Muscle of leg (tissue), 11 donors: ENCODE results near the gene SYT2. TPM values are rescaled to one million over a fixed set of nuclear protein-coding genes. Genes with fewer than 3 reads are reported as not detected.
"Not testable (repeated sequence)": the region's sequence is repeated elsewhere in the genome, so short reads cannot be mapped to it uniquely, and the experiment has no call there.

Experiments used
- DNase-seq: peaks from one replicate; pipeline ENCODE4 v3.0.0; 2013
- H3K27ac ChIP-seq: one replicate; pipeline ENCODE4 v1.5.1; 2013; ENCODE audit warnings: mild to moderate bottlenecking, low read length, control low read depth
- H3K27me3 ChIP-seq: one replicate; pipeline ENCODE4 v1.6.1; 2013; ENCODE audit warnings: low read length; ENCODE audit not compliant: control insufficient read depth, insufficient read depth
- H3K36me3 ChIP-seq: one replicate; pipeline ENCODE4 v1.6.1; 2013; ENCODE audit warnings: low read length; ENCODE audit not compliant: control insufficient read depth, insufficient read depth
- H3K4me1 ChIP-seq: one replicate; pipeline ENCODE4 v1.6.1; 2013; ENCODE audit warnings: low read length; ENCODE audit not compliant: control insufficient read depth, insufficient read depth
- H3K4me3 ChIP-seq: one replicate; pipeline ENCODE4 v1.5.1; 2013; ENCODE audit warnings: low read length, control low read depth
- H3K9me3 ChIP-seq: replicated peaks from 2 replicates; pipeline ENCODE4 v1.6.1; 2013; ENCODE audit warnings: low read depth, low read length; ENCODE audit not compliant: control insufficient read depth
- WGBS: methylation state at CpG from one replicate; pipeline ENCODE4 v1.1.5; 2013; ENCODE audit warnings: missing lambda C conversion rate; ENCODE audit not compliant: insufficient coverage; 5-methylcytosine and 5-hydroxymethylcytosine counted together
- polyA plus RNA-seq, 8 donors: library from polyadenylated mRNA; unstranded; fragments of 120-200 nt; gene quantifications; one replicate each; pipeline versions ENCODE4 v1.2.1 to v1.2.3, GENCODE V29; 2013; ENCODE audit warnings: inconsistent platforms in 1 of 8, low replicate concordance in 1 of 8; ENCODE audit not compliant: insufficient read length in 8 of 8, insufficient read depth in 1 of 8
- total RNA-seq: library from RNA; stranded (reverse); fragments of 120-200 nt; gene quantifications from one replicate; pipeline ENCODE4 v1.2.4, GENCODE V29; 2013

Gene SYT2
- total and polyA plus RNA-seq, 9 donors = 0.04 to 0.63 (median 0.33) TPM

GRCh38 chr1:202632241-202632640, 78.0 kb downstream of the SYT2 start:
- Histone ChIP-seq H3K27me3 (peaks cover 21% of the 10 kb centered on the region), H3K9me3 (no peaks in the 10 kb centered on the region), H3K4me3 (no peak overlapping the region), H3K27ac (no peak overlapping the region), H3K4me1 (no peaks in the 10 kb centered on the region), H3K36me3 (no peaks in the 10 kb centered on the region)
- 89% methylated on average over 9 of the region's 10 CpGs for WGBS
- no peak for DNase-seq

- no peaks in the 10 kb centered on the region for H3K36me3 ChIP-seq
Observed at GRCh38 chr1:202631076-202631923, 79.0 kb downstream of the SYT2 start.

GRCh38 chr1:202630541-202630940, 79.7 kb downstream of the SYT2 start:
- Histone ChIP-seq H3K4me1 (no peaks in the 10 kb centered on the region), H3K27me3 (peaks cover 15% of the 10 kb centered on the region), H3K4me3 (no peak overlapping the region), H3K27ac (no peak overlapping the region), H3K9me3 (no peaks in the 10 kb centered on the region), H3K36me3 (no peaks in the 10 kb centered on the region)
- 79% methylated on average over 5 of the region's 6 CpGs for WGBS
- no peak for DNase-seq

More at GRCh38 chr1:202631076-202631923, 79.0 kb downstream of the SYT2 start:
- Histone ChIP-seq H3K27me3 (peaks cover 19% of the 10 kb centered on the region), H3K9me3 (no peaks in the 10 kb centered on the region), H3K4me3 (no peak overlapping the region), H3K4me1 (no peaks in the 10 kb centered on the region), H3K27ac (no peak overlapping the region)
- no peak for DNase-seq
- WGBS = 62% methylated on average over 8 of the region's 11 CpGs

GRCh38 chr1:202630096-202630495, 80.2 kb downstream of the SYT2 start:
- H3K9me3 ChIP-seq, H3K4me1 ChIP-seq, H3K36me3 ChIP-seq, H3K4me3 ChIP-seq, DNase-seq, H3K27ac ChIP-seq: not testable (repeated sequence)
- H3K27me3 ChIP-seq = peaks cover 11% of the 10 kb centered on the region
- WGBS = no CpG with 5 or more reads among the region's 6 CpGs

GRCh38 chr1:202629257-202629811, 80.9 kb downstream of the SYT2 start:
- peaks cover 11% of the 10 kb centered on the region for H3K27me3 ChIP-seq
- not testable (repeated sequence) for H3K9me3 ChIP-seq, DNase-seq, H3K4me1 ChIP-seq, H3K36me3 ChIP-seq, H3K4me3 ChIP-seq, H3K27ac ChIP-seq
- WGBS = 80% methylated on average over 1 of the region's 2 CpGs

- Histone ChIP-seq H3K4me1 (no peaks in the 10 kb centered on the region), H3K4me3 (no peak overlapping the region), H3K27me3 (peaks cover 11% of the 10 kb centered on the region), H3K27ac (no peak overlapping the region), H3K36me3 (no peaks in the 10 kb centered on the region), H3K9me3 (no peaks in the 10 kb centered on the region)
- WGBS = 84% methylated on average over 4 of the region's 7 CpGs
- DNase-seq = no peak
Observed at GRCh38 chr1:202628646-202629215, 81.5 kb downstream of the SYT2 start.

GRCh38 chr1:202627841-202628565, 82.3 kb downstream of the SYT2 start:
- H3K4me3 ChIP-seq = no peak overlapping the region
- H3K27ac ChIP-seq = no peak overlapping the region
- H3K9me3 ChIP-seq = no peaks in the 10 kb centered on the region
- 65% methylated on average over 3 of the region's 13 CpGs for WGBS
- no peak for DNase-seq
- peaks cover 7% of the 10 kb centered on the region for H3K4me1 ChIP-seq
- no peaks in the 10 kb centered on the region for H3K36me3 ChIP-seq
- H3K27me3 ChIP-seq = peaks cover 11% of the 10 kb centered on the region

GRCh38 chr1:202627036-202627435, 83.2 kb downstream of the SYT2 start:
- H3K36me3 ChIP-seq, H3K4me1 ChIP-seq, H3K27ac ChIP-seq, H3K9me3 ChIP-seq, H3K4me3 ChIP-seq: not testable (repeated sequence)
- peak; percentile 30 for DNase-seq
- WGBS = 39% methylated on average over 5 of the region's 7 CpGs
- peaks cover 11% of the 10 kb centered on the region for H3K27me3 ChIP-seq

- no peak overlapping the region for H3K4me3 ChIP-seq
- H3K9me3 ChIP-seq = no peaks in the 10 kb centered on the region
- no peak overlapping the region for H3K27ac ChIP-seq
- DNase-seq = peak; percentile 62
- peaks cover 5% of the 10 kb centered on the region for H3K27me3 ChIP-seq
- H3K4me1 ChIP-seq = peaks cover 10% of the 10 kb centered on the region
- WGBS = 19% methylated on average over 11 of the region's 28 CpGs
- no peaks in the 10 kb centered on the region for H3K36me3 ChIP-seq
Observed at GRCh38 chr1:202625416-202626360, 84.6 kb downstream of the SYT2 start.
